HepG2 (cell line): ENCODE data around the gene KCNMB2. TPM values are rescaled to one million over a fixed set of nuclear protein-coding genes. Genes with fewer than 3 reads are reported as not detected.

Experiments
- ATAC-seq: fragments of 200-7000 bp; cut with Tn5 transposase; 3 replicates; pipeline ENCODE4 v1.9.1; 2020; ENCODE audit warnings: mild to moderate bottlenecking, moderate library complexity
- BruUV-seq: library from RNA; stranded (reverse); fragments of 400-500 nt; replicated peaks from 2 replicates; lab custom pipeline; 2021; lab: Mats Ljungman, UMichigan
- CTCF ChIA-PET: fragments of 300-600 bp; formaldehyde crosslinking; extraction: SDS; loops from one replicate; lab custom pipeline; 2021; ENCODE audit warnings: low total read pairs, inconsistent platforms, low intra/inter-chr PET ratio; lab: Yijun Ruan, JAX
- POLR2A ChIA-PET: fragments of 350-600 bp; sonication (Branson Sonifier 250); formaldehyde crosslinking; loops from one replicate; lab custom pipeline; 2020; ENCODE audit warnings: antibody characterized with exemption, inconsistent platforms; lab: Yijun Ruan, JAX
- DNase-seq: peaks from one replicate; pipeline ENCODE4 v3.0.0-alpha.2; 2015; ENCODE audit warnings: low spot score
- FAIRE-seq: peaks from 3 replicates; lab custom pipeline; 2011; peaks lifted over from hg19 to GRCh38; lab: Jason Lieb, UNC
- H2AFZ ChIP-seq: one replicate; pipeline ENCODE4 v1.6.1; 2011; ENCODE audit warnings: low read length, inconsistent platforms
- H3K27ac ChIP-seq: fragments of 300-600 bp; 3 replicates; pipeline ENCODE4 v1.8.0; 2011; ENCODE audit warnings: mixed run types, mild to moderate bottlenecking, mixed read lengths, low read length, inconsistent platforms; ENCODE audit not compliant: insufficient read depth; ENCODE audit errors: extremely low read length
- H3K27me3 ChIP-seq, 2 experiments: fragments of 200-600 bp in 1 of 2; 2 replicates in 1 of 2; 3 replicates in 1 of 2; pipeline versions ENCODE4 v1.6.0 to v1.8.0; 2011; ENCODE audit warnings: low read length in 2 of 2, mild to moderate bottlenecking in 2 of 2, moderate library complexity in 2 of 2, inconsistent platforms in 1 of 2; ENCODE audit not compliant: insufficient read depth in 2 of 2, control insufficient read depth in 1 of 2
- H3K36me3 ChIP-seq, 2 experiments: fragments of 200-600 bp in 1 of 2; replicated peaks in 1 of 2; 2 replicates in 1 of 2; 3 replicates in 1 of 2; pipeline versions ENCODE4 v1.5.1 to v1.8.0; 2011; ENCODE audit warnings: low read length in 2 of 2, inconsistent platforms in 1 of 2; ENCODE audit not compliant: insufficient read depth in 2 of 2, control insufficient read depth in 1 of 2
- H3K4me1 ChIP-seq: 2 replicates; pipeline ENCODE4 v1.5.1; 2012; ENCODE audit warnings: low read length, inconsistent platforms; ENCODE audit not compliant: insufficient read depth
- H3K4me2 ChIP-seq: 2 replicates; pipeline ENCODE4 v1.6.0; 2011; ENCODE audit warnings: low read depth, low read length, inconsistent platforms
- H3K4me3 ChIP-seq, 3 experiments: fragments of 200-600 bp in 1 of 3; sonication (generic), shearing (Covaris generic) in 1 of 3; replicated peaks in 1 of 3; 2 replicates each; pipeline ENCODE4 v1.5.1; 2011 to 2016; ENCODE audit warnings: low read length in 3 of 3, inconsistent platforms in 2 of 3, low read depth in 2 of 3, mild to moderate bottlenecking in 2 of 3, control low read depth in 1 of 3, mixed read lengths in 1 of 3; ENCODE audit not compliant: insufficient read depth in 1 of 3
- H3K79me2 ChIP-seq: one replicate; pipeline ENCODE4 v1.6.1; 2011; ENCODE audit warnings: low read length, inconsistent platforms; ENCODE audit not compliant: insufficient read depth
- H3K9ac ChIP-seq: 2 replicates; pipeline ENCODE4 v1.6.0; 2011; ENCODE audit warnings: mild to moderate bottlenecking, low read depth, low read length, inconsistent platforms; ENCODE audit not compliant: insufficient read depth
- H3K9me3 ChIP-seq: 2 replicates; pipeline ENCODE4 v1.5.1; 2012; ENCODE audit warnings: mild to moderate bottlenecking, low read length
- H4K20me1 ChIP-seq: 2 replicates; pipeline ENCODE4 v1.6.0; 2011; ENCODE audit warnings: inconsistent platforms, mild to moderate bottlenecking, low read length, moderate library complexity; ENCODE audit not compliant: insufficient read depth
- FOSL1 ChIP-seq: sonication (generic); formaldehyde crosslinking; IDR thresholded peaks from 2 replicates; pipeline ENCODE4 v1.9.0; 2021; ENCODE audit warnings: missing genetic modification reagents, borderline replicate concordance
- FOSL2 ChIP-seq: sonication (generic); formaldehyde crosslinking; IDR thresholded peaks from 2 replicates; pipeline ENCODE4 v1.4.0; 2020; ENCODE audit warnings: missing genetic modification reagents
- FOXM1 ChIP-seq: sonication (generic); formaldehyde crosslinking; IDR thresholded peaks from 2 replicates; pipeline ENCODE4 v1.5.0; 2020; ENCODE audit warnings: missing genetic modification reagents
- KLF6 ChIP-seq: IDR thresholded peaks from 2 replicates; pipeline ENCODE4 v1.8.0; 2016; ENCODE audit warnings: missing biosample characterization, missing genetic modification reagents
- KMT2B ChIP-seq: IDR thresholded peaks from 2 replicates; pipeline ENCODE4 v1.6.1; 2016; ENCODE audit warnings: missing genetic modification reagents, missing compliant biosample characterization
- POLR2G ChIP-seq: fragments of 200-400 bp; formaldehyde crosslinking; IDR thresholded peaks from 2 replicates; pipeline ENCODE4 v1.6.1; 2018; ENCODE audit warnings: mild to moderate bottlenecking, low read depth, low read length, moderate library complexity
- RARA ChIP-seq: IDR thresholded peaks from 2 replicates; pipeline ENCODE4 v1.6.1; 2016; ENCODE audit warnings: missing genetic modification reagents, missing compliant biosample characterization
- U2AF1 ChIP-seq: fragments of 200-400 bp; formaldehyde crosslinking; optimal IDR thresholded peaks from 2 replicates; pipeline ENCODE3; 2017; ENCODE audit warnings: mild to moderate bottlenecking, low read depth, low read length
- ZNF644 ChIP-seq: IDR thresholded peaks from 2 replicates; pipeline ENCODE4 v1.6.1; 2016; ENCODE audit warnings: low read depth
- ZNF746 ChIP-seq: sonication (generic); formaldehyde crosslinking; IDR thresholded peaks from 2 replicates; pipeline ENCODE4 v1.8.0; 2022; ENCODE audit warnings: mild to moderate bottlenecking, missing genetic modification reagents
- ZNF773 ChIP-seq: sonication (generic); formaldehyde crosslinking; IDR thresholded peaks from 2 replicates; pipeline ENCODE4 v1.4.0; 2020; ENCODE audit warnings: missing genetic modification reagents, borderline replicate concordance
- WGBS: methylation state at CpG from one replicate; pipeline ENCODE4 v1.1.6; 2017; ENCODE audit warnings: low lambda C conversion rate; 5-methylcytosine and 5-hydroxymethylcytosine counted together
- in situ Hi-C: cut with HindIII; loops from 2 replicates; pipeline ENCODE4 v1.10.0; 2017; ENCODE audit warnings: low pct_unique_long_range_greater_than_20kb; ENCODE audit not compliant: extremely low pct_ligation_motif_present
- intact Hi-C: fragments of 100-400 bp; cut with micrococcal nuclease; formaldehyde crosslinking; loops from one replicate; pipeline ENCODE4 v1.10.0; 2022; ENCODE audit not compliant: unreplicated experiment
- polyA plus RNA-seq, 8 experiments: library from polyadenylated mRNA; depleted of rRNA in 3 of 8; stranded (reverse) in 7 of 8; unstranded in 1 of 8; fragments of >200 nt; fragmentation: Illumina TruSeq in 4 of 8; extraction: Trizol in 4 of 8; gene quantifications; 2 replicates each; pipeline versions ENCODE4 v1.2.1 to v1.2.3, GENCODE V29; 2011 to 2016; ENCODE audit warnings: low read depth in 4 of 8, missing spikeins in 1 of 8, mixed read lengths in 1 of 8; ENCODE audit not compliant: insufficient read depth in 1 of 8
- total RNA-seq, 5 experiments: library from RNA; depleted of rRNA; stranded (reverse); fragments of >200 nt; fragmentation: Illumina TruSeq; extraction: Trizol; gene quantifications; 2 replicates each; pipeline ENCODE4 v1.2.3, GENCODE V29; 2016; ENCODE audit warnings: low read depth in 1 of 5
- TF ChIP-seq, protein P1 (sequence below): sonication (generic); formaldehyde crosslinking; IDR thresholded peaks from 2 replicates; pipeline ENCODE4 v1.5.0; 2020; ENCODE audit warnings: missing genetic modification reagents, mild to moderate bottlenecking, borderline replicate concordance
- TF ChIP-seq, protein P2 (sequence below): sonication (generic); formaldehyde crosslinking; conservative IDR thresholded peaks from 2 replicates; pipeline ENCODE4 v1.4.0; 2020; ENCODE audit warnings: missing genetic modification reagents
- TF ChIP-seq, protein P3 (sequence below): sonication (generic); formaldehyde crosslinking; IDR thresholded peaks from 2 replicates; pipeline ENCODE4 v1.4.0; 2020; ENCODE audit warnings: missing genetic modification reagents

KCNMB2 gene
- total and polyA plus RNA-seq, 2 of the 13 experiments (the other 11 are each of a cell fraction or from before 2014, with no cell fraction given): not detected

DNA sequence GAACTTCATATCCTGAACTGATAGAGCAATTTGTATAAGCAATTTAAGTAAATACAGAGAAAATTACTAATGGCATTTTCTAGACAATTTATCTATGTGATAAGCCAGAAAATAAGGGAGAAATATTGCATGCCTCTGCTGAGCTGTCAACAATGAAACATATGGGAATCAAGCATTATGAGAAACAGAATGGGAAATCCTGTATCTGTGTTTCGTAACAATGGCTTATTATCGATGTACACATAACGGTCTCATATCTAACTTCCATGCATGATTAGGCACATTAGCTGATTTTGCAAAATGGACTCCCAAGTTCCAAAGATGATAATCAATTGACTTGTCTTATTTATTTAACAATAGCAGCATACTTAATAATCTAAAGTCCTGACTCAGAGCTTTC is 30.4 kb upstream of the KCNMB2 start:
- no TSS peak for BruUV-seq
- TF ChIP-seq KMT2B (no peak), U2AF1 (no peak)

DNA sequence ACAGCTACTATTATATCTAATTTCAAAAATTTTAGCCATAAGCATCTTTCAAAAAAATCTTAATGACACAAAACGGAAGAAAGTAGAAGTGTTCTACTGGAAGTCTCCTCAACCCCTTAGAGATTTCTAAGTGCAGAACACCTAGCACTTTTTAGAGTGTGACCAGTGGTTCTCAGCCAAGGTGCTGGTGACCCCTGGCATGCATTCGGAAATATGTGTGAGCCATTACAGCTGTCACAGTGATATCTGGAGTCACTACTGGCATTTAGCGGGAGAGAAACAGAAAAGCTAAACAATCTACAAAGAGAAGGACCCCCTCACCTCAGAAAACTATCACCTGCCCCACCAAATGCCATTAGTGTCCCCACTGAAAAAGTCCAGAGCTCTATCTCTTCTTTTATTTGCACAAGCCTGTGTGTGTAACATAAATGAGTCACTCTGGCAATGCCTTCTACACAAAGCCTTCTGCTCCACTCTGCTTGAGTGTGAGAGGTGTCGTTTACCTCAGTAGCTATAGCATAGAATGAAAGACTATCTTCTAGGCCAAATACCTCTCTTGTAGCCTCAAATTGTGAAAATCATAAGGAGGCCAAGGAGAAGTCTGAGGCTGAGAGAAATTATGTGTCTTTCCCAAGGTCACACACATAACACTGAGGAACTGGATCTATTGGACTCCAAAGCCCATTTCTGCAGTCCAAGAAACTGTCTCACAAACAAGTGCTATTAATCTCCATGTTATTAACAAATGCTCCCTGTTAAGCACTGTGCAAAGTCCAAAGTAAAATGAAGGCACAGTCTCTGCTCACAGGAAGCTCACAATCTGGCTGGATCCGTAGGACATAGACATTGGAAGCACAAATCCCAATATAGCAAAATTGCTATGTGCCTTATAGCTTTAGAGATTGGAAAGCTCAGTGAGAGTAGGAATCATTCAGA is 28.5 kb upstream of the KCNMB2 start:
- in situ Hi-C loops (no loop called here), intact Hi-C loops (no loop called here)
- ATAC-seq (peak; percentile 93), DNase-seq (peak; percentile 41), FAIRE-seq (no peak)
- Histone ChIP-seq H4K20me1 (no peaks in the 10 kb centered on the region), H3K27ac (peak overlapping the region; percentile 24), H3K4me2 (no peak overlapping the region), H3K9me3 (no peaks in the 10 kb centered on the region), H3K79me2 (no peaks in the 10 kb centered on the region), H3K4me3 (no peak overlapping the region), H3K4me1 (peaks cover 18% of the 10 kb centered on the region), H3K27me3 (no peaks in the 10 kb centered on the region), H3K36me3 (no peaks in the 10 kb centered on the region), H2AFZ (no peak overlapping the region), H3K9ac (no peak overlapping the region)
- WGBS: 14% methylated on average over 5 of the region's 5 CpGs
- no TSS peak for BruUV-seq
- CTCF ChIA-PET: no interaction called here
- POLR2A ChIA-PET: no interaction called here
- TF ChIP-seq FOXM1 (CRISPR knock-in tag) (no peak), ZNF644 (CRISPR knock-in tag) (0 out of 2 replicates have a peak, but pooled peaks have one; percentile 11), FOSL2 (CRISPR knock-in tag) (peak; percentile 83), RARA (no peak), ZNF773 (no peak), ZNF746 (CRISPR knock-in tag) (no peak), POLR2G (no peak), FOSL1 (CRISPR knock-in tag) (peak; percentile 47; the same call in 1 of the 2 replicates), KLF6 (CRISPR knock-in tag) (no peak)
- TF ChIP-seq, protein P1, sequence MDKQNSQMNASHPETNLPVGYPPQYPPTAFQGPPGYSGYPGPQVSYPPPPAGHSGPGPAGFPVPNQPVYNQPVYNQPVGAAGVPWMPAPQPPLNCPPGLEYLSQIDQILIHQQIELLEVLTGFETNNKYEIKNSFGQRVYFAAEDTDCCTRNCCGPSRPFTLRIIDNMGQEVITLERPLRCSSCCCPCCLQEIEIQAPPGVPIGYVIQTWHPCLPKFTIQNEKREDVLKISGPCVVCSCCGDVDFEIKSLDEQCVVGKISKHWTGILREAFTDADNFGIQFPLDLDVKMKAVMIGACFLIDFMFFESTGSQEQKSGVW (CRISPR knock-in tag): no peak
- TF ChIP-seq, protein P2, sequence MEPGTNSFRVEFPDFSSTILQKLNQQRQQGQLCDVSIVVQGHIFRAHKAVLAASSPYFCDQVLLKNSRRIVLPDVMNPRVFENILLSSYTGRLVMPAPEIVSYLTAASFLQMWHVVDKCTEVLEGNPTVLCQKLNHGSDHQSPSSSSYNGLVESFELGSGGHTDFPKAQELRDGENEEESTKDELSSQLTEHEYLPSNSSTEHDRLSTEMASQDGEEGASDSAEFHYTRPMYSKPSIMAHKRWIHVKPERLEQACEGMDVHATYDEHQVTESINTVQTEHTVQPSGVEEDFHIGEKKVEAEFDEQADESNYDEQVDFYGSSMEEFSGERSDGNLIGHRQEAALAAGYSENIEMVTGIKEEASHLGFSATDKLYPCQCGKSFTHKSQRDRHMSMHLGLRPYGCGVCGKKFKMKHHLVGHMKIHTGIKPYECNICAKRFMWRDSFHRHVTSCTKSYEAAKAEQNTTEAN: peak; percentile 85
- TF ChIP-seq, protein P3, sequence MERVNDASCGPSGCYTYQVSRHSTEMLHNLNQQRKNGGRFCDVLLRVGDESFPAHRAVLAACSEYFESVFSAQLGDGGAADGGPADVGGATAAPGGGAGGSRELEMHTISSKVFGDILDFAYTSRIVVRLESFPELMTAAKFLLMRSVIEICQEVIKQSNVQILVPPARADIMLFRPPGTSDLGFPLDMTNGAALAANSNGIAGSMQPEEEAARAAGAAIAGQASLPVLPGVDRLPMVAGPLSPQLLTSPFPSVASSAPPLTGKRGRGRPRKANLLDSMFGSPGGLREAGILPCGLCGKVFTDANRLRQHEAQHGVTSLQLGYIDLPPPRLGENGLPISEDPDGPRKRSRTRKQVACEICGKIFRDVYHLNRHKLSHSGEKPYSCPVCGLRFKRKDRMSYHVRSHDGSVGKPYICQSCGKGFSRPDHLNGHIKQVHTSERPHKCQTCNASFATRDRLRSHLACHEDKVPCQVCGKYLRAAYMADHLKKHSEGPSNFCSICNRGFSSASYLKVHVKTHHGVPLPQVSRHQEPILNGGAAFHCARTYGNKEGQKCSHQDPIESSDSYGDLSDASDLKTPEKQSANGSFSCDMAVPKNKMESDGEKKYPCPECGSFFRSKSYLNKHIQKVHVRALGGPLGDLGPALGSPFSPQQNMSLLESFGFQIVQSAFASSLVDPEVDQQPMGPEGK (CRISPR knock-in tag): 0 out of 2 replicates have a peak, but pooled peaks have one; percentile 21

More for the DNA sequence above, 30.4 kb upstream of the KCNMB2 start:
- Histone ChIP-seq H3K9me3 (no peaks in the 10 kb centered on the region), H3K4me3 (no peak overlapping the region), H2AFZ (no peak overlapping the region), H4K20me1 (no peaks in the 10 kb centered on the region), H3K79me2 (no peaks in the 10 kb centered on the region), H3K9ac (no peak overlapping the region), H3K4me2 (no peak overlapping the region), H3K27ac (no peak overlapping the region), H3K36me3 (no peaks in the 10 kb centered on the region), H3K27me3 (no peaks in the 10 kb centered on the region), H3K4me1 (peaks cover 18% of the 10 kb centered on the region)
- intact Hi-C loops: no loop called here
- WGBS: 70% methylated on average over 3 of the region's 3 CpGs
- CTCF ChIA-PET: no interaction called here
- FAIRE-seq: no peak
- POLR2A ChIA-PET: no interaction called here
- in situ Hi-C loops: no loop called here
- no peak for ATAC-seq
- no peak for DNase-seq
